Activated gamma-delta T cell treated with Interleukin-2 at 50 U/mL for 16 hours (primary cell): ENCODE results near the gene SLC7A9.
"Not testable (repeated sequence)": the region's sequence is repeated elsewhere in the genome, so short reads cannot be mapped to it uniquely, and the experiment has no call there.

Experiments used
- DNase-seq: peaks from one replicate; pipeline ENCODE4 v3.0.0-alpha.2; 2020

The SLC7A9 gene

GRCh38 chr19:32787161-32787813 lies 82.3 kb downstream of the SLC7A9 start:
- DNase-seq: peak; percentile 11

- not testable (repeated sequence) for DNase-seq
Measured at GRCh38 chr19:32782089-32782488, 87.5 kb downstream of the SLC7A9 start.

- no peak for DNase-seq
Measured at GRCh38 chr19:32781280-32781679, 88.3 kb downstream of the SLC7A9 start.
